Measurements from ENCODE around the gene GUCY1A1.

GRCh38 chr4:155684892-155685541, 18.4 kb downstream of the GUCY1A1 start:
- no peak for TF ChIP-seq EZH2 (IDR thresholded peaks at IDR 0.05; ENCODE audit: insufficient read depth, poor library complexity, severe bottlenecking)
- TF ChIP-seq EZH2phosphoT487 (IDR thresholded peaks at IDR 0.05; ENCODE audit: insufficient read depth, low read depth), result no peak

Measured in GM23248 (cell line).